Stimulated activated CD4-positive, alpha-beta T cell treated with anti-CD3 and anti-CD28 coated beads, Interleukin-12 subunit alpha, Interleukin-12 subunit beta, amount 100 ng/mL, for 48 hours (primary cell): ENCODE measurements around the gene CNN3.

Experiments used
- DNase-seq, 3 donors: peaks; one replicate each; pipeline ENCODE4 v3.0.0-alpha.2; 2020; ENCODE audit warnings: low read depth in 2 of 3, low spot score in 1 of 3

CNN3 gene

DNA sequence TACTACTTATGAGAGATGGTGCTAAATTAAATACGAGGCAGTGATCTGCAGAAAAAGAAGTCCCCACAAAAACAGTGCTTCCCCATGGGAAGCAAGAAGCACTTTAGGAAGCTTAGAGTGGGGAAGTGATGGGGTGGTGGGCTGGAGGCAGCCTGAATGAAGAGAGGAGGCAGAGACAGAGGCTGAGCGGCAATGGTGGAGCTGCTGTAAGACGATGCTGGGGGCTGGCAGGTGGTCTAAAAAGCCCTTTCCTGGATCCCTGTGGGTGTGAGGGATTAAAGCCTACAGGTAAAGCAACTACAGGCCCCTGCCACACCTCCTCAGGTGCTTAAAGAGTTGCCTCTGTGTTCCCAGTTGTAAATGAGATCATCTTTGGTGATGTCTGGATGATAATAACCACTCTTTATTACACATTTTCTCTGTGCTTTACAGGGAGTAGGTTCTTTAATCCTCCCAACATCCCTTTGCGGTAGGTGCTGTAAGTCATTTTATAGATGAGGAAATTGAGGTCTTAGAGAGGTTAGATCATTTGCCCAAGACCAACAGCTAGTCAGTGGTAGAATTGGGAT is 39.2 kb downstream of the CNN3 start:
- no peak for DNase-seq

DNA sequence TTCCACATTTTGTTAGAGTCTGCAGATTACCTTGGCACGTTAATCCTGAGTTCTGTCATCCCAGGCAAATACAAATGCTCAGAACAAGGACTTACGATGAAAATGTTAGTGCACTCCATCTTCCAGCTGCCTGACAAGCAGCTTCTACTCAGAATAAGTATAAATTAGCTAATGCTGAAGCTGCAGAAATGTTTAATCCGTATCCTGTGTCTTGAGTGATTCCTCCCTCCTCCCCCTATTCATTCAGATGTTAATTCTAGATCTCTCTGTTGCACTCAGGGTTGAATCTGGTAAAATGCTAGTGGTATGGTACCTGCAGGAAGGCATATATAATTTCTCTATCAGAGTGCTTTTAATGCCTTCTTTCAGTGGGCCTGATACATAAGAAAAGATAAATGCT is 39.8 kb downstream of the CNN3 start:
- DNase-seq = no peak

DNA sequence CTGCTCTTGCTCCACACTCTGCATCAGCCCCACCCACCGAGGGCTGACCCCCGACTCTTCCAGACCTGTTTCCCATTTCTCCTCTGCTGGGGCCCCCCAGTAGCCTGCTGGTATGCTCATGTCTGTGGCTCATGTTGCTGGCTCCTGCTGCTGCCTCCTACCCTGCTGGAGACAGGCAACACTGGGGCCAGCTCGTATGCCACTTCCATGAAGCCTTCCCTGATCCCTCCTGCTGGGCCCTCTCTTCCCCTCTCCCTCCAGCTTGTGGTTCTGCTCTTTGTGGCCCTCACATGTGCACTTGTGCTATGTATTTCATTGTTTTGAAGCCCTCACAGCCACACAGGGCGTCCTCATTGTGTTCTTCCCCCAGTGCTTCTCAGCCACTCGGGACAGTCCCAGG is 40.5 kb downstream of the CNN3 start:
- no peak for DNase-seq

DNA sequence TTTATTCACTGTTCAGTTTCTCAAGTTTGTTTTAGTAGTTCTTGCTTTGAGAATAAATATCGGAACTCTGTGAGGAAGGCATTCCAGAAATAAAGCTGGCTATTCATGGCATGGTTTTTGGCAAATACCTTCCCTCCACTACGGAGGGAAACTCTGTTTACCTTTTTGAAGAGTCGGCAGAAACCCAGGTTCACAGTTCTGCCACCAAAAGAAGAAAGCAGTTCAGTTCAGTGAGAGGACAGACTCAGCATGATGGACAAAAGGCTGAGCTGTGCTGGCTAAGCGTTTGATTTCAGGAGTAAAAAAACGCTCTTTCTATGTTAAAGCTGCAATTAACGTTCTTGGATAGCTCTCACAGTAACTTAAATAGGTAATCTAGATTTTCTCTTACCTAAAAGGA is 42.4 kb downstream of the CNN3 start:
- DNase-seq = no peak

- no peak for DNase-seq
Measured at GRCh38 chr1:94884106-94884505, 42.8 kb downstream of the CNN3 start.

- no peak for DNase-seq
Measured at GRCh38 chr1:94883691-94884090, 43.2 kb downstream of the CNN3 start.

- no peak for DNase-seq
Measured at GRCh38 chr1:94878329-94878728, 48.6 kb downstream of the CNN3 start.

DNA sequence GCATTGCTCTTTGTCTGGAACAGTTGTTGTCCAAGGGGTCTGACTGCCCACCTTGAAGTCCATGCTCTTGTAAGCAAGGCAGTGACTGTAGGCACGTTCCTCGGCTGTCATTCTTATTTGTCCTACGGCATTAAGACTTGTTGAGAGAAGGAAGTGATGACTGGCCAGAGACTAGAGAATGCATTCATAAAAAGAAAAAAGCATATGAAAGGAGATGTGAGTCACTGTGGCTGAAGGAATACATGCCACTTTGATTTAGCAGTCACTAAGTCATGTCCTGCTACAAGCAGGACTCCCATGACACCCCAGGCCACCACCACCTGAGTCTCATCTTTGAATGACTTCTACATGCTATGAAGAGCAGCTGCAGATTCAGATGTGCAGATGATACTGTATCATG is 50.5 kb downstream of the CNN3 start:
- no peak for DNase-seq

GRCh38 chr1:94875794-94876193 is 51.1 kb downstream of the CNN3 start:
- DNase-seq = no peak

DNA sequence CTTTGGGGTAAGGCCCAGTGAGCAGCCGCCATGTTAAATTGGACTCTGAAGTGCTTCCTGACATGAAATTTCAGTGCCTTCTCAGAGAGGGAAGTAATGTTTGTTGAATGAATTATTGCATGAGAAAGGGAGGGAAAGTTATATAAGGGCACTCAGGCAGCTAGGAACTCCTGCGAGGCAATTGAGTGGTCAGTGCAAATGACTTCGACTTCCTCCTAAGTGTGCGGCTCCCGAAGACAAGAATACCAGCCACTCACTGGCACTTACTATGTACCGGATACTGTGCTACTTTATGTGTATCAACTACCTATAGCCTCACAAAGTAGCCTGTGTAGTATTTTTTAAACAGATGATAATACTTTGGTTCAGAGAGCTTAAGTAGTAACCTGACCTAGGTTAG is 52.5 kb downstream of the CNN3 start:
- DNase-seq = no peak

GRCh38 chr1:94873520-94874351 is 53.2 kb downstream of the CNN3 start:
- DNase-seq = no peak

DNA sequence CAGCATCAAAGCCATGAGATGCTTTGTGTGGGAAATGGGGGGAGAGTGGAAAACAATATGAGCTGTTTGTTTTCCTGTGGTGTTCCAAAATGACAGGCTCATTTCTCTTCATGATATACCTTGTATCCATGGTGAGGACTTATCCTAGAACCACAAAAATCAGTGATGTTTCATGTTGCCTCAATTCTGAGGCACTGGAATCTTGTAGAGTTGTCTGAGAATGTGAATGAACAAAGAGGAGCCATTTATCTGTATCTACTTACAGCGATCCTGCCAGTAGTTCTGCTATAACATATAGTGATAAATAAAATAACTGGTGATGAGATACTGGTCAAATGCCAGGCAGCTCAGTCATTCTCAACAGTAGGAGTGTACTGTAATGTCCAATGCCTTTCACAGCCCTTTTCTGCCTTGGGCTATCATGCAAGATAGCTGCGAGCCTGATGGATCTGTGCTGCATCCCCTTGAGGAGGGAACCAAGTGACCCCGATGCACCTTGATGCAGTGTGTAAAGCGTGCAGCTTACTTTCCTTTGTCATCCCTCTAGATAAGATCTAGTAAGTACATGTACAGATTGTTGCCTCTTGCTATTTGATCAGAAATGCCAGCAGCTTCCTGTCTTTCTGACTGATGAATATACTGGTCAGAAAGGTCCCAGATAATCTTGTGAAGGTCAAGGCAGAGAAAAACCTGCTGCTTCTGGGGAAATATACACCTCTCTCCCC is 54.0 kb downstream of the CNN3 start:
- no peak for DNase-seq

DNA sequence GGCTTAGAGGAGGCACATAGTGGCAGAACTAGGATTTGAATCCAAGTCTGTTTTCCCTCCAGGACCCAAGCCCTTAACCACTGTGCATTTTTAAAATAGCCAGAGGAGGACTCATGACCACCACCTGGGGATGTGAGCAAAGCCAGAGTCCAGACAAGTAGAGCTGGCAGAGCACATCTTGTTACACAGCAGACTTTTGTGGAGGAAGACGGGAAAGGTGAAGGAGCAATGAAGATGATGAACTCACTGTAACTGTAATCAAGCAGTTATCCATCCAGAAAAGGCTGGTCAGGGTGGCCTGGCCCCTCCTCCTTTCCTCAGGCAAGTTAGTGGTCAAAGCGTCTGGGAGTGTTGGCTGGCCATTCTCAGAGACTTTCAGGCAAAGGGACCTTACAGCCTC is 55.9 kb downstream of the CNN3 start:
- DNase-seq = no peak

DNA sequence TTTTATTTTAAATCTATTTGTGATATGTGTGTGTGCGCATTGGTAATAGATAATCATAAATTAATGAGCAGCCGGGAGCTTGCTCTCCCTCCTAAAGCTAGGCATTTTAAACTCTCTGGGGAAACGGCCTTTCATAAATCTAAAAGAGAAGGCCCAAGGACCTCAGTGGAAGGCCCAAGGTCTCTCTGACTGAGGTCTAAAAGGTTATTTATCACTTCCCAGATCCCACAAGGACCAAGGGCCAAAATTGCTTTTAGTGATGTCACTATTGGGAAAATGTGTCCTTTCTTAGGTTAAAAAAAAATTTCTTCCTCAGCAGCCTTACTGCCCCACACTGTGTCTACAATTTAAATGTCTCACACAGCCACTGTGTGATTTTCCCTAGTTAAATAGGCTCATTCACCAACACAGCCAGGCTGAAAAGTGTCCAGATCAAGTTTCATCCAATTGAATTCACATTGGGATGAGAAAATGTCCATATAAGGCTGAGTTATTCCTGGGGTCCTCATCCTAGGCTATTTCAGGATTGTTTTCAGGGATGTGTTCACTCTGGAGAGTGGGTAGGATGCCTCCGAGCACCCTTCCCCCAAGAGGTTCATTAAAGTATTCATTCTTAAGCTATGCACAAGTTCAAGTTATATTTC is 60.6 kb downstream of the CNN3 start:
- no peak for DNase-seq

- DNase-seq = no peak
Measured at GRCh38 chr1:94865360-94865759, 61.5 kb downstream of the CNN3 start.

GRCh38 chr1:94864821-94865220 is 62.1 kb downstream of the CNN3 start:
- DNase-seq = no peak

DNA sequence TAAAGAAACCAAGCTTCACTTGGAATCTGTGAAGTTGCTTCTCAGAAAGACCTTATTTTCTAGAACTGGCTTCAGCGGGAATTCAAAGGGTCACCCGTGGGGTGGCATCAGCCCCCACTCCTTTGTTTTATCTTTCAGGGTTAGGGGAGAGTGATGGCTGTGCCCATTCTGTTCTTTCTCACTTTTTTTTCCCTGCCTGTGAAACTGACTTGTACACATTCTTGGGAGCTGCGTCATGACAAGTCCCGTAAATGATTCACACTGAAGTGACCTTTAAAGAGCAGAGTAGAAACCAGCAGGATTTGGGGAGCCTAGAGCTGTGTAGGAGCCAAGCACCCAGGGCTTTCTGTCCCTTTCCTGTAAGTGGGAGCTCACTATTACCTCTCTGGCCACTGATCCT is 63.0 kb downstream of the CNN3 start:
- no peak for DNase-seq

- no peak for DNase-seq
Measured at GRCh38 chr1:94863297-94863911, 63.5 kb downstream of the CNN3 start.

DNA sequence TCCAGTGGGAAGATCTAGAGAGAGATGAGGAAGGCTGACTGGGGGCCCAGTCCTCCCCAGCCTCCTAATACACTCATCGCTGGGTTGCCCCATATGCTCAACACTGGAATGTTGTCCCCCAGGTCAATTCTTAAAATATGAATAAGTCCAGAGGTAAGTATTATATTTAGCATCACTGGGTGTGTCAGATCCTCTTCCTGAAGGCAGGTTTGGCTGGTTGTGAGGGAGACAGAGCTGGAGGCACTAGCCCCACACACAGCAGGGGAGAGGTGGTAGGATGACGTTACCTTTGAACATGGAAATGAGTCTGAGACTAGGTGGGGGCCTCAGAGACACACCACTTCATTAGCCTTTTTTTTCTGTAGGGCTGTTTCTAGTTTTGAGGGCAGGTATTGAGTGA is 64.2 kb downstream of the CNN3 start:
- no peak for DNase-seq

DNA sequence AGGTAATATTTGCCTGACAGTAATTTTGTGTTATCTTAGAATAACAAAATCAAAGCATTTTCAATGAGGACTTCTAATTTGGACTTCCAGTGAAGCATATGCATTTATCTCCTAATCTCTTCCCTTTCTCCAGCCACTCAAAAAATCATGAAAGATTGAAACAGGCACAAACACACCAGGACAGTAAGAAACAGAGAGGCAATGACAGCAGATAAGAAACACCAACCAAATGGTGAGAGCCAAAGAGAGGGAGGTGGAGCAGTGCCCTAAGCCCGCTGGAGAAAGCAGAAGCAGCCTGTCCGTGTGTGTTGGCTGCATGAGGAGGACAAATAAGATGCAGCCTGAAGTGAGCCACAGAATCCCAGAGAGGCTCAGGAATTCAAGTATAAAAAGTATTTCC is 67.7 kb downstream of the CNN3 start:
- DNase-seq = no peak

DNA sequence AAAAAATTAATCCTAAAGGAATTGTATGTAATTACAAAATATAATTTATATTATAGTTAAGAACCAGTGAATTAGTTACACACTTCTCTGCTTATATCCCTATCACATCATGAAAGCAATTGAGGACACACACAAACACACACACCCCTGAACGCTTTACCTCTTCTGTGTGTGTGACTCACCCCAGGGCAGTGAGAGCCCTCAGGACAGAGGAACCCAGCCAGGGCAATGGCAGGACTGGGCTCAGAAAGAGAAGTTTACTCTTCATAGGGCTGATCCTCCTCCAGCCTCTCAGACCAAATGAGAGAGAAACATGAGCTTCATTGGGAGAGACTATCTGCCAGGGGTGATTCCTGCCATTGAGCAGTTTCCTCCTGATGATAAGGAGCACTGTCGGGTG is 68.6 kb downstream of the CNN3 start:
- DNase-seq = no peak
